ENCODE measurements around the gene KDM2B.

DNA sequence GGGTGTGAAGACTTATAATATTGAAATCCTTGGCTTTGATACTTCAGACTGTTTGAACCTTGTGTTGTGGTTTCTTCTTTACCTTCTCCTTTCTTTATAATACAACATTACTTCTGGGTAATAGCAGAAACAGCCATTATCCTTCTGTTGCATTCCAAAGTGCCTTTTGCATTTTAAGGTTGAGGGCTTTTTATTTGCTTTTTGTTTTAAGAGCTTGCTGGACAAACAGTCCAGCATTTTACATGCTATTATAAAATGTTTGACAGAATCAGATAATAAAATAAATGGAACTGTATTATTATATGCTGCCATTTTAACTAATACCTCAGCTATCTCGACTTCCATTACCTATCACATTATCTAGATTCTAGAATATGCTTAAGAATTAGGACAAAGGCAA lies 166.9 kb downstream of the KDM2B start:
- TF ChIP-seq, protein P1, sequence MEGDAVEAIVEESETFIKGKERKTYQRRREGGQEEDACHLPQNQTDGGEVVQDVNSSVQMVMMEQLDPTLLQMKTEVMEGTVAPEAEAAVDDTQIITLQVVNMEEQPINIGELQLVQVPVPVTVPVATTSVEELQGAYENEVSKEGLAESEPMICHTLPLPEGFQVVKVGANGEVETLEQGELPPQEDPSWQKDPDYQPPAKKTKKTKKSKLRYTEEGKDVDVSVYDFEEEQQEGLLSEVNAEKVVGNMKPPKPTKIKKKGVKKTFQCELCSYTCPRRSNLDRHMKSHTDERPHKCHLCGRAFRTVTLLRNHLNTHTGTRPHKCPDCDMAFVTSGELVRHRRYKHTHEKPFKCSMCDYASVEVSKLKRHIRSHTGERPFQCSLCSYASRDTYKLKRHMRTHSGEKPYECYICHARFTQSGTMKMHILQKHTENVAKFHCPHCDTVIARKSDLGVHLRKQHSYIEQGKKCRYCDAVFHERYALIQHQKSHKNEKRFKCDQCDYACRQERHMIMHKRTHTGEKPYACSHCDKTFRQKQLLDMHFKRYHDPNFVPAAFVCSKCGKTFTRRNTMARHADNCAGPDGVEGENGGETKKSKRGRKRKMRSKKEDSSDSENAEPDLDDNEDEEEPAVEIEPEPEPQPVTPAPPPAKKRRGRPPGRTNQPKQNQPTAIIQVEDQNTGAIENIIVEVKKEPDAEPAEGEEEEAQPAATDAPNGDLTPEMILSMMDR (IDR thresholded peaks at IDR 0.05; ENCODE audit: poor library complexity, severe bottlenecking), result no peak
- TF ChIP-seq EP300 (conservative IDR thresholded peaks at IDR 0.05; ENCODE audit: poor library complexity, severe bottlenecking) (no peak), POLR2AphosphoS5 (IDR thresholded peaks at IDR 0.05) (no peak), EZH2 (IDR thresholded peaks at IDR 0.05; ENCODE audit: borderline replicate concordance, insufficient read depth, low read length, poor library complexity, severe bottlenecking) (no peak), TAF1 (IDR thresholded peaks at IDR 0.05; ENCODE audit: low read depth) (no peak)
- TF ChIP-seq, protein P2, sequence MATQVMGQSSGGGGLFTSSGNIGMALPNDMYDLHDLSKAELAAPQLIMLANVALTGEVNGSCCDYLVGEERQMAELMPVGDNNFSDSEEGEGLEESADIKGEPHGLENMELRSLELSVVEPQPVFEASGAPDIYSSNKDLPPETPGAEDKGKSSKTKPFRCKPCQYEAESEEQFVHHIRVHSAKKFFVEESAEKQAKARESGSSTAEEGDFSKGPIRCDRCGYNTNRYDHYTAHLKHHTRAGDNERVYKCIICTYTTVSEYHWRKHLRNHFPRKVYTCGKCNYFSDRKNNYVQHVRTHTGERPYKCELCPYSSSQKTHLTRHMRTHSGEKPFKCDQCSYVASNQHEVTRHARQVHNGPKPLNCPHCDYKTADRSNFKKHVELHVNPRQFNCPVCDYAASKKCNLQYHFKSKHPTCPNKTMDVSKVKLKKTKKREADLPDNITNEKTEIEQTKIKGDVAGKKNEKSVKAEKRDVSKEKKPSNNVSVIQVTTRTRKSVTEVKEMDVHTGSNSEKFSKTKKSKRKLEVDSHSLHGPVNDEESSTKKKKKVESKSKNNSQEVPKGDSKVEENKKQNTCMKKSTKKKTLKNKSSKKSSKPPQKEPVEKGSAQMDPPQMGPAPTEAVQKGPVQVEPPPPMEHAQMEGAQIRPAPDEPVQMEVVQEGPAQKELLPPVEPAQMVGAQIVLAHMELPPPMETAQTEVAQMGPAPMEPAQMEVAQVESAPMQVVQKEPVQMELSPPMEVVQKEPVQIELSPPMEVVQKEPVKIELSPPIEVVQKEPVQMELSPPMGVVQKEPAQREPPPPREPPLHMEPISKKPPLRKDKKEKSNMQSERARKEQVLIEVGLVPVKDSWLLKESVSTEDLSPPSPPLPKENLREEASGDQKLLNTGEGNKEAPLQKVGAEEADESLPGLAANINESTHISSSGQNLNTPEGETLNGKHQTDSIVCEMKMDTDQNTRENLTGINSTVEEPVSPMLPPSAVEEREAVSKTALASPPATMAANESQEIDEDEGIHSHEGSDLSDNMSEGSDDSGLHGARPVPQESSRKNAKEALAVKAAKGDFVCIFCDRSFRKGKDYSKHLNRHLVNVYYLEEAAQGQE (IDR thresholded peaks at IDR 0.05; ENCODE audit: borderline replicate concordance), result no peak
